Bronchial epithelial cell (primary cell): ENCODE results near the gene IGIP. TPM values are rescaled to one million over a fixed set of nuclear protein-coding genes. Genes with fewer than 3 reads are reported as not detected.

Source experiments
- DNase-seq: peaks from one replicate; pipeline ENCODE4 v3.0.0-alpha.2; 2010; ENCODE audit warnings: low read depth
- FAIRE-seq: peaks from 2 replicates; lab custom pipeline; 2011; peaks lifted over from hg19 to GRCh38; lab: Jason Lieb, UNC
- H3K27me3 ChIP-seq: 2 replicates; pipeline ENCODE4 v1.5.1; 2011; ENCODE audit warnings: low read length; ENCODE audit not compliant: control insufficient read depth, insufficient read depth
- H3K36me3 ChIP-seq: 2 replicates; pipeline ENCODE4 v1.5.1; 2011; ENCODE audit warnings: low read length; ENCODE audit not compliant: control insufficient read depth, insufficient read depth
- H3K4me3 ChIP-seq: 2 replicates; pipeline ENCODE4 v1.5.1; 2011; ENCODE audit warnings: mild to moderate bottlenecking, low read depth, low read length, control low read depth
- total RNA-seq: library from RNA; depleted of rRNA; stranded (reverse); fragments of >200 nt; gene quantifications from 2 replicates; pipeline ENCODE4 v1.2.1, GENCODE V29; 2014
- TF ChIP-seq, protein P1 (sequence below): IDR thresholded peaks from 2 replicates; pipeline ENCODE4 v1.5.1; 2011; ENCODE audit warnings: mild to moderate bottlenecking, moderate library complexity, low read length, control low read depth, inconsistent platforms; ENCODE audit not compliant: insufficient read depth, severe bottlenecking

IGIP gene
- total RNA-seq, result 5.3 and 5.9 TPM in 2 replicates

DNA sequence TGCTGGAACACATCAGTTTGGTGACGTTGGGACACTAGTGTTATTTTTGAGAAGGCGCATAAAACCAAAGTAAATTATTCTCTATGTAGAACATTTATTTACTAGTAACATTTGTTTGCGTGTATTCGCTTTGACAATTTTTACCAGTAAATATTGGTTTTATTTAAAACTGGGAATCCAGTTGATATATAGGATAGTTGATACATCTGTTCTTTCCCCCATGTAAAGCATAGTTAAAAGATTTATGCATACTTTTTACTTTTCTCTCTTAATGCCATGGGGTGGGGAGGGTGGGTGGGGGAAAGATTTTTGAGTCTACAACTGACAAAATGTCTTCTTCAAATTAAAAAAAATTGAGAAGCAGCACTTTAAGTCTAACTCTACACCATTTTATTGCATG is at the start of gene IGIP:
TSS of gene IGIP (plus strand) at position 301 of the 400 bp plus-strand sequence. CDS start 2,540 bp downstream, outside the sequence.
- H3K27me3 ChIP-seq, result no peaks in the 10 kb centered on the region
- DNase-seq (no peak), FAIRE-seq (no peak)
- no peaks in the 10 kb centered on the region for H3K36me3 ChIP-seq
- H3K4me3 ChIP-seq, result no peak within 1 kb of the TSS
- TF ChIP-seq, protein P1, sequence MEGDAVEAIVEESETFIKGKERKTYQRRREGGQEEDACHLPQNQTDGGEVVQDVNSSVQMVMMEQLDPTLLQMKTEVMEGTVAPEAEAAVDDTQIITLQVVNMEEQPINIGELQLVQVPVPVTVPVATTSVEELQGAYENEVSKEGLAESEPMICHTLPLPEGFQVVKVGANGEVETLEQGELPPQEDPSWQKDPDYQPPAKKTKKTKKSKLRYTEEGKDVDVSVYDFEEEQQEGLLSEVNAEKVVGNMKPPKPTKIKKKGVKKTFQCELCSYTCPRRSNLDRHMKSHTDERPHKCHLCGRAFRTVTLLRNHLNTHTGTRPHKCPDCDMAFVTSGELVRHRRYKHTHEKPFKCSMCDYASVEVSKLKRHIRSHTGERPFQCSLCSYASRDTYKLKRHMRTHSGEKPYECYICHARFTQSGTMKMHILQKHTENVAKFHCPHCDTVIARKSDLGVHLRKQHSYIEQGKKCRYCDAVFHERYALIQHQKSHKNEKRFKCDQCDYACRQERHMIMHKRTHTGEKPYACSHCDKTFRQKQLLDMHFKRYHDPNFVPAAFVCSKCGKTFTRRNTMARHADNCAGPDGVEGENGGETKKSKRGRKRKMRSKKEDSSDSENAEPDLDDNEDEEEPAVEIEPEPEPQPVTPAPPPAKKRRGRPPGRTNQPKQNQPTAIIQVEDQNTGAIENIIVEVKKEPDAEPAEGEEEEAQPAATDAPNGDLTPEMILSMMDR, result no peak

- H3K27me3 ChIP-seq, result no peaks in the 10 kb centered on the region
- H3K36me3 ChIP-seq, result no peaks in the 10 kb centered on the region
- no peak for FAIRE-seq
- TF ChIP-seq, protein P1, result no peak
- no peak for DNase-seq
- H3K4me3 ChIP-seq, result no peak overlapping the region
Measured at GRCh38 chr5:140076142-140076541, 49.6 kb upstream of the IGIP start.

- TF ChIP-seq, protein P1, result no peak
- no peak overlapping the region for H3K4me3 ChIP-seq
- FAIRE-seq (no peak), DNase-seq (no peak)
- H3K27me3 ChIP-seq, result no peaks in the 10 kb centered on the region
- H3K36me3 ChIP-seq, result no peaks in the 10 kb centered on the region
Measured at GRCh38 chr5:140076788-140077187, 48.9 kb upstream of the IGIP start.

- no peak for DNase-seq
- Histone ChIP-seq H3K27me3 (no peaks in the 10 kb centered on the region), H3K4me3 (no peak overlapping the region), H3K36me3 (no peaks in the 10 kb centered on the region)
- no peak for FAIRE-seq
- TF ChIP-seq, protein P1, result no peak
Measured at GRCh38 chr5:140083120-140083519, 42.6 kb upstream of the IGIP start.

DNA sequence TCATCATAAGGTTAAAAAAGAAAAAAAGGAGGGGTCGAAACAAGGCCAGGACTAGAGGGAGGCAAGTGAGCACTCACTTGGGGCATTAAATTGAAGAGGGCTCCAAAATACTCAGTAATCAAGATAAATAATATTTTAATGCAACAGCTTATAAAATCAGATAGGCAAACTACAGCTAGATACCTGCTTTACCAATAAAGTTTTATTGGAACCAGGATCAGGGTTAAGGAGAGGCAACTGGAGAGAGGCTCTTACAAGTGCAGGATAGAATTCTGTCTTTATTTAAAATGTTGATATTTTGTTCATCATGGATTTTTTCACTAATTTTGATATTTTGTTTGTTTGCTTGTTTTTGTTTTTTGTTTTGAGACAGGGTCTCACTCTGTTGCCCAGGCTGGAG is 42.1 kb upstream of the IGIP start:
- TF ChIP-seq, protein P1, result no peak
- Histone ChIP-seq H3K27me3 (no peaks in the 10 kb centered on the region), H3K36me3 (no peaks in the 10 kb centered on the region), H3K4me3 (no peak overlapping the region)
- DNase-seq, result no peak
- no peak for FAIRE-seq

DNA sequence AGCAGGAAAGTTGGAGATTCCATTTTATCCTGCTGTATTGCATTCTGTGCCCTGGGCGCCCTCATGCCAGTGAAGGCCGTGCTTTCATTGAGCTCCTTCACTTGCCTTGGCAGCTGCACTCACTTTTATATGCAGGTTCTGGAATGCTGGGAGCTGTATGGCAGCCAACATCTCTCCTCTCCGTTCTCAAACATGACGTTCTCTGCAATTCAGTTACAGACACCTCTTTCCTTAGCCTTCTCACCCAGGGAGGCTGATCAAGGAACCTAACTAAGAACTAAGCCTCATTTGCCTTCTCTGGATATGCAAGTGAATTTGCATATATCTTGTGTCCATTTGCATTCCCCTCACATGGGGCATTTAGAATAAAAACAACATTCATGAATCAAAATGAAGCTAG is 41.2 kb upstream of the IGIP start:
- FAIRE-seq, result no peak

More for the DNA sequence above, 41.2 kb upstream of the IGIP start:
- Histone ChIP-seq H3K36me3 (no peaks in the 10 kb centered on the region), H3K4me3 (no peak overlapping the region), H3K27me3 (no peaks in the 10 kb centered on the region)
- TF ChIP-seq, protein P1, result no peak
- DNase-seq, result no peak
